NCI-H1417 (cell line): Measurements from ENCODE around the gene FNDC3B.

ENCODE experiments used
- DNase-seq, 3 experiments: peaks; one replicate each; lab custom pipeline; 2025; lab: John Stamatoyannopoulos, UW

Gene FNDC3B

GRCh38 chr3:172167892-172168648 is 128.7 kb downstream of the FNDC3B start:
- no peak for DNase-seq

- no peak for DNase-seq
Measured at GRCh38 chr3:172170073-172170709, 130.8 kb downstream of the FNDC3B start.

DNA sequence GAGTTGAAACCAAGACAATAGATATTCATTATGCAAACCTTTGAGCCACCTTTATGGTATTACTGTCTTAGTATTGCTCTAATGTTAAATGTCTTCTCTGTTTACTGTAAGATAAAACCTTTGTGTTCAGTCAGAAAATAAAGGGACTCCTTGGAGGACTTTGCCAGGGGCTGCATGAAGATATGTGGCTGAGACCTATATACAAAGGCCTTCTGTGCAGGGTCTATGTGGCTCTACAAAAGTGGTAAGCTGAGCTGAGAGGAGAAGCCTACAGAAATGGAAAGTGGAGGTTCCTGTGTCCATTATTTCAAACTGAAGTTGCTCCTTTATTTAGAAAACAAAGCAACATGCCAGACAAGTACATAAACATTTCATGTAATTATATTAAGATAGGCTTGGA is 131.5 kb downstream of the FNDC3B start:
- DNase-seq: peak in 1 of 3 experiments; percentile 41

DNA sequence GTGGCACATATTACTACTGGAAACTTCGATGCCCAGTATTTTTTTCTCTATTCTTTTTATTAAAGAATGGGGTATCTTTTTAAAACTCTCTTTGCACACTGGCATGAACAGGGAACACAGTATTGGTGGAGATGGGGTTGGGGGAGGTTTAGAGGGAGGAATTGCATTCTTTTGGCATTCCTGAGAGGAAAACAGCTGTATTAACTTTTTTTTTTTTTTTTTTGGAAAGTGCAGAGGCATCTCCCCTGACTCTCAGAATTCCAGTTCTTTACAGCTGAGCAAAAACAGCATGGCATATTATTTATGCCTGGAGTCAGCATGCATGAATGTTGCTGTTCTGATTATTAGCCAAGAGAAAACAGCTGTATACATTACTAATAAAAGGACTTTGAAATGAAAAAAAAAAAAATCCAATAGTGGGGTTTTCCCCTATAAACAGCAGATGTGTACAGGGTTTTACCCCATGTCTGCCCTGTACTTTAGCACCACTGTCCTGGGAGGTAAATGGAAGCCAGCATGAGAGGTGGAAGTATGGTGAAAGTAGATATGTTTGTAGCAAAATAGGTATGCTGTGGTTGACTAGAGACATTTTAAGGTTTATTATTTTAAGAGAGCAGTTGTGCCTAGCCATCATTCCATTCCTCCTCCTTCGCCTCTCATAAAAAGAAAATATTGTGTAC is 132.2 kb downstream of the FNDC3B start:
- no peak for DNase-seq

- DNase-seq: no peak
Measured at GRCh38 chr3:172173316-172174254, 134.2 kb downstream of the FNDC3B start.

- no peak for DNase-seq
Measured at GRCh38 chr3:172174513-172175253, 135.3 kb downstream of the FNDC3B start.

DNA sequence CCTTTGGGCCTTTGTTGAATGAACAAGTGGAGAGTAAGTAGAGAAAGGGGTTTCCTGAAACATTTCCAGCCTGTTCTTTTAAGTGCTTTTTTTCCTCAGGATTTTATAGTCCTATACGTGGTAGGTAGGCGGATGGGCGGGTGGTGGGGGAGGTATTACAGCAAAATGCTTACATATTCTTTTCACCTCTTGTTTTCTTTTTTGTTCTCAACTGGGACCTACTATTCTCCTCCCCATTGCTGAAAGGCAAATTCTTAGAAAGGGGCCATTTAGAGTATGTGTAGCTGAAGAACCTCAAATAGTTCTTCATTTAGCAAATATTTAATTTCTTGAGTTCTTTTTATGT is 135.8 kb downstream of the FNDC3B start:
- no peak for DNase-seq

DNA sequence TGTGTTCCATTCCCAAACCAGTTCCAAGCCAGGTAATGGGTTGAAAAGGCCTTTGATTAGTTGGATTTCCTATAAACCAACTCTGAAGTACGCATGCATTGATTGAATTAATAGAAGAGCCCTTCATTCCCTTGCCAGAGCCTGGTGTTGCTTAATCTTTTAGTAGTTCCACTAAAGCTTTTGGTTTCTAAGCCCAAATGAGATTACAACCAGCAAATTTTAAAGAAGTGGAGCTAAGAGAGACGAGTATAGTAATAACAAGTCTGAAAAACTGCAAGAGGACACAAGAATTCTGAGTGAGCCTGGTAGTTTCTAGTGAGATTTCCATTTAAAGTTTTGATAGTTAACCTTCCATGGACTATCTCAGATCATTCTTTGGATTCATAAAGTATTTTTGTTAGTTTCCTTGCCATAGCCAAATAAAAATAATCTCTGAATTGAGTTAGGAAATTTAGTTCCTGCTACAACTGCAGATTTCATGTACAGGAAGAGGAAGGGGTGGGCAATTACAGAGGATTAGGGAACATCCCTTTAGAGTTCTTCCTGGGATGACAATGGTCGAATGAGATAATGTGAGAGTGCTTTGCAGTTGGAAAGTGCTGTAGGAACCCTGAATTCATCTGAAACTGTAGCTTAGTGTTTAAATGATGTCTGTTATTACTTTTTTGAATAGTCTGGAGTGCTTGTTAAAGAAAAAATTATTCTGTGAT is 136.8 kb downstream of the FNDC3B start:
- no peak for DNase-seq

DNA sequence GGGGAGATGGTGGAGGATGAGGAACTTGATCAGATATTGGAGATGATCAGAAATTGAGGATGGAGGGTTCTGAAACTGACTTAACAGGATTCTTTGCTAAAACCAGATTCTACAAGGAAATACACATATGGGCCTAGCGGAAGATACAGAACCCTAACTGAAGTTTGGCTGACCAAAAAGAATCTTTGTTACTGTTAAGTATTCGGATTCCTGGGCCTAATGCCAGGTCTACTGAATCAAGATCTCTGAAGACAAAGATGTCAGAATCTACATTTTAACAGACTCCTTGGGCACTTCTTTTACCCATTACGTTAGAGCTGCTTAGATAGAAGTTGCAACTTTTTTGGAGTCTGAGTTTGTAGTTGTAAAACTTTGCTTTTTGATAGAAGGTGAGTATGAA is 137.7 kb downstream of the FNDC3B start:
- DNase-seq: no peak

GRCh38 chr3:172177803-172178316 is 138.5 kb downstream of the FNDC3B start:
- DNase-seq: no peak

GRCh38 chr3:172179680-172180399 is 140.5 kb downstream of the FNDC3B start:
- DNase-seq: no peak

DNA sequence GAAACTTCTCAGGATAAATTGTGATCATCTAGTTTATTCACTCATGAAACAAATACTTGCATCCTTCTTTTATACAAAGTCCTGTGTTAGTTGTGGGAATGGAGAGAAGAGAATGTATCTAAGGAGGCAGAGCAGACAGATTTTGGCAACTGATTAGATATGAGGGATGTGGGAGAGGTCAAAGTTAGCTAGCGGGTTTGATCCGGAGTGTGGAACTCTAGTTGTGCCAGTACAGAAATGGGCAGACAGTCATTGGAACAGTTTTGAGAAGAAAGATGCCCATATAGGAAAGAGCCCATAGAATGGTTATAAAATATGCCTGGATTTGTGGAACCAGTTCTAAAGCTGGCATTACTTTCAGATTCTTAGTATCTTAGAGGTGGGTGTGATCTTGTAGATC is 141.1 kb downstream of the FNDC3B start:
- DNase-seq: no peak

DNA sequence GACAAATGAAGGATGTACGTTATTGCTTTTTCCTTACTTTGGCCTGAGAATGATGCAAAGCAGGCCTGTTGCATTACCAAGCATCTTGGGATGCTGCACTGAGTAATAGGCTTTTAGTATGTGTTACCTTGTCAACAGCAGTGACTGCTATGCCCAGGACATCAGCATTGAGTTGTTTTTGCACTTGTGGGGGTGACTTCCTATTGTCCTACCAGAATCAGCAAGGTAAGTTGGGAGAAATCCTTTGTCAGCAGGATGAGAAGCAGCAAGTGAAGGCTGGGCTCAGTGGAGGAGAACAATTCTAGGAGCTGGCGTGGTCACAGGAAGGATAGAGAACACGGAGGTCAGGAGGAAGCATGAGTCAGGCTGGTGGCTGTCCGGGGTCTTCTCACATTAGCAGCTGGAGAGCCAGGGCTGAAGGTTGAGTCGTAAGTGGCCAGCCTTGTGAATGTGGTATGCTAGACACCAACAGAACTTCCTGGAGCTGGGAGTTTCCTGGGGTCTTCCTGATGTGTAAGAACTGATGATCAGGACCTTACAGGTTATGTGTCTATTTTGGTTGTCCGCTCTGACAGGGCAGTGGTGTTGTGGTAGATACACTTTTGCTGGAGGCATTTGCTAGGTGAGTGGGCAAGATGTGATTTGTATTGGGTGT is 142.7 kb downstream of the FNDC3B start:
- DNase-seq: no peak

- DNase-seq: no peak
Measured at GRCh38 chr3:172182797-172183196, 143.4 kb downstream of the FNDC3B start.

DNA sequence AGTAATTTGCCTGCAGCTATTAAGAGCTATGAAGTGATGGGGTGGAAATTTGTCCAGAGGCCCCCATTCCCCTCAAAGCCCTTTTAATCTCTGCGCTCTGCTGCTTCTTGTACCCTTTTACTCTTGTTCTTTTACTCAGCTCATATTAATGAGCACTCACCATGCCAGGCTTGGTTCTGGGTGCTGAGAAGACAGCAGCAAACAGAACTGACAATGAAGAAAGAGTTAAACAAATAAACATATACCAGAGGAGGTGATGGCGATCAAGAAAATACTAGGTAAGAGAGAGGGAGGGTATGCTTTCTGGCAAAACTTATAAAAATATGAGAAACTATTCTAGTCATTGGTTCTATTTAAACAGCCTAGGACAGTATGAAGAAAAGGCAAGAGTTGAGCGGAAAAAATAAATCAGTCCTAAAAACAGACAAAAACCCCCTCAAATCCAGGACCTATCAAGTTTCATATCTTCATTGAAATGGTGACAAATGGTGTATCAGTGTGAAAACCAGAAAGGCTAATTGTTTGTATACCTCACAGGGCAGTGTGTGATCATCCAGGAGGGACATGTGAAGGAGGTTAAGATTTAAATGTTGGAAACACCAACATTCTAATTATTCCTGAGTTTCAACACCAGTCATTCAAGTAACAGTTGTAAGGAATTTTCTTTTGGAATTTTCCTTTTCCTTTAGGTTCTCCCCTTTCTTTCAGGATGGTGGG is 144.9 kb downstream of the FNDC3B start:
- DNase-seq: no peak

DNA sequence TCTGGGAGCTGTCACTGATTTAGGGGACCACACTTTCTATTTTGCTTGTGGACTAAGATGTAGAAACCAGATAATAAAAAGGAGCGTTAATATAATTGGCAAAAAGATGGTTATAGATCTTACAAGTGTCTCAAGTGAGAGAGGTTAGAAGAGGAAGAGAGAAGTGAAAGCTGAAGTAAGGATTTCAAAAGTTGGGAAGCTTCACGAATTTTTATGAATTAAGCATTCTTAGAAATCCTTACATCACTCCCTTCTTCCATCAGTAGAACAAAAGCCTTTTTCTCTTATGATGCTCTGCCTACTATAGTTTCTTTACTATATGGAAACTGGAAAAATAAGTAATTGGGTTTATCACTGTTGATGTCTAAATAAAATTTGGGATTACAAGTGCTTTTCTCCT is 146.5 kb downstream of the FNDC3B start:
- no peak for DNase-seq

DNA sequence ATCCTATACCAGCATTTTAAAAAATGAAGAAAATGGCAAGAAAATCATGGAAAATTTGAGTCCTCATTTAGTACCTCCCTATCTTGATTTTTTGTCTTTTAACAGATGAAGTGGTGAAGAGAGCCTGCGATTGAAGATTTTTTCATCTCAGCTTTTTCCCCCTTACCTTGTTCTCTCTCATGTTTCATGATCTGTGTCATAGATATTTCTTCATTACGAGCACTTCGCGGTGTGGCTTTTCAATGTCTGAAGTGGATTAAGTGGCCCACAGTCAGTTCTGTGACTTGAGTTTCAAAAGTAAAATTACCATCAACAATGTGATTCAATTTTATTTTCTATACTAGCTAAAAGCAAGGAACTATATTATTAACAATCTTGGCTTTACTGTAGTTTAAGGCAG is 147.2 kb downstream of the FNDC3B start:
- peak in 1 of 3 experiments; percentile 55 for DNase-seq

DNA sequence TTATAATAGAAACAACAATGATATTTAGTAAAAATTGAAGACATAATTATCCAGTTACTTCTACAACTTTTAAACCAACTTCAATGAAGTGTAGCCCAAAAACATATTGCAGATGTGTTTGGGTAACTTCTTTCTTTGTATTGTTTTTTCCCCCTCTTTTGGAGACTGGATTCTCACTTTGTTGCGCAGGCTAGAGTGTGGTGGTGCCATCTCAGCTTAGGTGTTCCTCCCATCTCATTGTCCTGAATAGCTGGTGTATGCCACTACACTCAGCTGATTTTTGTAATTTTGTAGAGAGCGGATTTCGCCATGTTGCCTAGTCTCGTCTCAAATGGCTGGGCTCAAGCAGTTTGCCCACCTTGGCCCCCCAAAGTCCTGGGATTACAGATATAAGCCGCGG is 148.1 kb downstream of the FNDC3B start:
- no peak for DNase-seq

DNA sequence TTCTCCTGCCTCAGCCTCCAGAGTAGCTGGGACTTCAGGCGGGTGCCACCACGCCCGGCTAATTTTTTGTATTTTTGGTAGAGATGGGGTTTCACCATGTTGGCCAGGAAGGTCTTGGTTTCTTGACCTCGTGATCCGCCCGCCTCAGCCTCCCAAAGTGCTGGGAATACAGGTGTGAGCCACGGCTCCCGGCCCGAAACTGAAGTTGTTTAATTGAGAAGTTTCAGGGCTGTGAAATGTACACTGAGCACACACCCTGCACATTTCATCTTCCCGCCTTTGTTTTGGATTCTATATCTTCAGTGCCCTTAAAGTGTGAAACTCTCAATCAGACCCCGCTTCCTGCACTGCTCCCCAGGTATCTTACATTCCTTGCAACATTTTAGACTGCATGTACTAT is 149.1 kb downstream of the FNDC3B start:
- DNase-seq: no peak
